ENCODE results near the gene PDE3B.
"Not testable (repeated sequence)": the region's sequence is repeated elsewhere in the genome, so short reads cannot be mapped to it uniquely, and the experiment has no call there.

DNA sequence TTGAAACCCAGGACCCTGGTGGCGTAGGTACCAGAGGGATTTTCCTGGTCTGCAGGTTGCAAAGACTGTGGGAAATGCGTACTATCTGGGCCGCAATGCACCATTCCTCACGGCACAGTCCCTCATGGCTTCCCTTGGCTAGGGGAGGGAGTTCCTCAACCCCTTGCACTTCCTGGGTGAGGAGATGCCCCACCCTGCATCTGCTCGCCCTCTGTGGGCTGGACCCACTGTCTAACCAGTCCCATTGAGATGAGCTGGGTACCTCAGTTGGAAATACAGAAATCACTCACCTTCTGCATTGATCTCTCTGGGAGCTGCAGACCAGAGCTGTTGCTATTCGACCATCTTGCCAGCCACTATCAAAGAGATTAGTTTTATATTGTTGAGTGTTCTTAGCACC, 100.1 kb downstream of the PDE3B start:
- TF ChIP-seq, protein P1, sequence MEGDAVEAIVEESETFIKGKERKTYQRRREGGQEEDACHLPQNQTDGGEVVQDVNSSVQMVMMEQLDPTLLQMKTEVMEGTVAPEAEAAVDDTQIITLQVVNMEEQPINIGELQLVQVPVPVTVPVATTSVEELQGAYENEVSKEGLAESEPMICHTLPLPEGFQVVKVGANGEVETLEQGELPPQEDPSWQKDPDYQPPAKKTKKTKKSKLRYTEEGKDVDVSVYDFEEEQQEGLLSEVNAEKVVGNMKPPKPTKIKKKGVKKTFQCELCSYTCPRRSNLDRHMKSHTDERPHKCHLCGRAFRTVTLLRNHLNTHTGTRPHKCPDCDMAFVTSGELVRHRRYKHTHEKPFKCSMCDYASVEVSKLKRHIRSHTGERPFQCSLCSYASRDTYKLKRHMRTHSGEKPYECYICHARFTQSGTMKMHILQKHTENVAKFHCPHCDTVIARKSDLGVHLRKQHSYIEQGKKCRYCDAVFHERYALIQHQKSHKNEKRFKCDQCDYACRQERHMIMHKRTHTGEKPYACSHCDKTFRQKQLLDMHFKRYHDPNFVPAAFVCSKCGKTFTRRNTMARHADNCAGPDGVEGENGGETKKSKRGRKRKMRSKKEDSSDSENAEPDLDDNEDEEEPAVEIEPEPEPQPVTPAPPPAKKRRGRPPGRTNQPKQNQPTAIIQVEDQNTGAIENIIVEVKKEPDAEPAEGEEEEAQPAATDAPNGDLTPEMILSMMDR (conservative IDR thresholded peaks at IDR 0.05; ENCODE audit: low read depth, low read length) = not testable (repeated sequence)
- TF ChIP-seq MXI1 (IDR thresholded peaks at IDR 0.05; ENCODE audit: borderline replicate concordance, low read depth, low read length); POLR2A (IDR thresholded peaks at IDR 0.05; ENCODE audit: low read depth, low read length); FOS (IDR thresholded peaks at IDR 0.05; ENCODE audit: low read depth, low read length); RAD21 (IDR thresholded peaks at IDR 0.05; ENCODE audit: low read length); BHLHE40 (IDR thresholded peaks at IDR 0.05; ENCODE audit: low read depth, low read length); RCOR1 (IDR thresholded peaks at IDR 0.05; ENCODE audit: insufficient replicate concordance, low read length); MAZ (IDR thresholded peaks at IDR 0.05; ENCODE audit: borderline replicate concordance, low read depth, low read length); CEBPB (IDR thresholded peaks at IDR 0.05; ENCODE audit: low read depth, low read length); NFE2L2 (IDR thresholded peaks at IDR 0.05; ENCODE audit: low read depth, low read length); RFX5 (IDR thresholded peaks at IDR 0.05; ENCODE audit: low read depth, low read length); CHD1 (IDR thresholded peaks at IDR 0.05; ENCODE audit: low read depth, low read length): not testable (repeated sequence)
- TF ChIP-seq, protein P2, sequence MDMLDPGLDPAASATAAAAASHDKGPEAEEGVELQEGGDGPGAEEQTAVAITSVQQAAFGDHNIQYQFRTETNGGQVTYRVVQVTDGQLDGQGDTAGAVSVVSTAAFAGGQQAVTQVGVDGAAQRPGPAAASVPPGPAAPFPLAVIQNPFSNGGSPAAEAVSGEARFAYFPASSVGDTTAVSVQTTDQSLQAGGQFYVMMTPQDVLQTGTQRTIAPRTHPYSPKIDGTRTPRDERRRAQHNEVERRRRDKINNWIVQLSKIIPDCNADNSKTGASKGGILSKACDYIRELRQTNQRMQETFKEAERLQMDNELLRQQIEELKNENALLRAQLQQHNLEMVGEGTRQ (IDR thresholded peaks at IDR 0.05; ENCODE audit: low read depth, low read length) = not testable (repeated sequence)

All from IMR-90 (cell line).